Panc1 (cell line): ENCODE results near the gene DOK5. TPM values are rescaled to one million over a fixed set of nuclear protein-coding genes. Genes with fewer than 3 reads are reported as not detected.

Experiments used
- ATAC-seq: fragments of 200-7000 bp; cut with Tn5 transposase; 2 replicates; pipeline ENCODE4 v1.9.1; 2020; ENCODE audit warnings: mild to moderate bottlenecking, moderate library complexity
- BruUV-seq: library from RNA; stranded (reverse); fragments of 400-500 nt; replicated peaks from 2 replicates; lab custom pipeline; 2021; lab: Mats Ljungman, UMichigan
- CTCF ChIA-PET: fragments of 300-600 bp; sonication (Branson Sonifier 250); formaldehyde crosslinking; loops from one replicate; lab custom pipeline; 2022; ENCODE audit warnings: antibody characterized with exemption; lab: Charles Lee
- POLR2A ChIA-PET: fragments of 300-600 bp; sonication (Branson Sonifier 250); formaldehyde crosslinking; loops from one replicate; lab custom pipeline; 2022; ENCODE audit warnings: antibody characterized with exemption; lab: Charles Lee
- DNase-seq: peaks from one replicate; pipeline ENCODE4 v3.0.0-alpha.2; 2010; ENCODE audit warnings: low read depth, low spot score
- H3K27ac ChIP-seq: 2 replicates; pipeline ENCODE4 v1.5.1; 2011; ENCODE audit warnings: mild to moderate bottlenecking, low read length, inconsistent platforms
- H3K27me3 ChIP-seq: fragments of 200-500 bp; sonication (Bioruptor generic); 2 replicates; pipeline ENCODE4 v1.6.0; 2014; ENCODE audit warnings: low read length, inconsistent platforms; ENCODE audit not compliant: control insufficient read depth, insufficient read depth
- H3K36me3 ChIP-seq: fragments of 200-500 bp; sonication (Bioruptor generic); 2 replicates; pipeline ENCODE4 v1.5.1; 2014; ENCODE audit warnings: inconsistent platforms, mild to moderate bottlenecking, low read length, moderate library complexity; ENCODE audit not compliant: control insufficient read depth, insufficient read depth
- H3K4me1 ChIP-seq: 2 replicates; pipeline ENCODE4 v1.5.1; 2011; ENCODE audit warnings: inconsistent platforms, mild to moderate bottlenecking, low read length, moderate library complexity; ENCODE audit not compliant: control insufficient read depth, insufficient read depth
- H3K4me3 ChIP-seq, 2 experiments: 2 replicates each; pipeline ENCODE4 v1.5.1; 2011 to 2012; ENCODE audit warnings: low read depth in 2 of 2, low read length in 2 of 2, mild to moderate bottlenecking in 2 of 2, inconsistent platforms in 1 of 2, moderate library complexity in 1 of 2
- H3K9me3 ChIP-seq: fragments of 200-500 bp; sonication (Bioruptor generic); 2 replicates; pipeline ENCODE4 v1.5.1; 2014; ENCODE audit warnings: low read depth, mild to moderate bottlenecking, inconsistent platforms, low read length, moderate library complexity; ENCODE audit not compliant: control insufficient read depth, insufficient read depth
- CTCF ChIP-seq: fragments of 450-650 bp; IDR thresholded peaks from 2 replicates; pipeline ENCODE4 v1.5.1; 2017; ENCODE audit warnings: mild to moderate bottlenecking
- POLR2AphosphoS5 ChIP-seq: IDR thresholded peaks from 2 replicates; pipeline ENCODE4 v1.6.1; 2012; ENCODE audit warnings: mild to moderate bottlenecking, low read depth, low read length, moderate library complexity
- SIN3A ChIP-seq: IDR thresholded peaks from 2 replicates; pipeline ENCODE4 v1.6.1; 2012; ENCODE audit warnings: low read depth, mild to moderate bottlenecking, low read length, moderate library complexity, borderline replicate concordance; ENCODE audit not compliant: insufficient read depth
- TCF7L2 ChIP-seq: IDR thresholded peaks from 2 replicates; pipeline ENCODE4 v1.6.1; 2011; ENCODE audit warnings: mild to moderate bottlenecking, low read depth, low read length, inconsistent platforms
- in situ Hi-C: cut with HindIII; loops from 2 replicates; pipeline ENCODE4 v1.10.0; 2016; ENCODE audit warnings: low sequenced_read_pairs, low pct_unique_long_range_greater_than_20kb
- intact Hi-C: fragments of 100-400 bp; cut with micrococcal nuclease; formaldehyde crosslinking; loops from one replicate; pipeline ENCODE4 v1.10.0; 2022; ENCODE audit not compliant: unreplicated experiment
- total RNA-seq: library from RNA; stranded (reverse); gene quantifications from one replicate; pipeline ENCODE4 v1.2.1, GENCODE V29; 2021; ENCODE audit not compliant: unreplicated experiment
- TF ChIP-seq, protein P1 (sequence below), 2 experiments: IDR thresholded peaks; 2 replicates each; pipeline ENCODE4 v1.6.1; 2011 to 2012; ENCODE audit warnings: low read depth in 2 of 2, control low read depth in 1 of 2, low read length in 1 of 2, mild to moderate bottlenecking in 1 of 2, moderate library complexity in 1 of 2; ENCODE audit not compliant: insufficient read depth in 1 of 2

The DOK5 gene
- total RNA-seq, 1 experiment from 2014 or later: 0.18 TPM

- no peaks in the 10 kb centered on the region for H3K9me3 ChIP-seq
- no TSS peak for BruUV-seq
- ATAC-seq (no peak), DNase-seq (no peak)
- no peak for TF ChIP-seq CTCF
- TF ChIP-seq POLR2AphosphoS5: no peak
- no peak for TF ChIP-seq TCF7L2
- TF ChIP-seq, protein P1, sequence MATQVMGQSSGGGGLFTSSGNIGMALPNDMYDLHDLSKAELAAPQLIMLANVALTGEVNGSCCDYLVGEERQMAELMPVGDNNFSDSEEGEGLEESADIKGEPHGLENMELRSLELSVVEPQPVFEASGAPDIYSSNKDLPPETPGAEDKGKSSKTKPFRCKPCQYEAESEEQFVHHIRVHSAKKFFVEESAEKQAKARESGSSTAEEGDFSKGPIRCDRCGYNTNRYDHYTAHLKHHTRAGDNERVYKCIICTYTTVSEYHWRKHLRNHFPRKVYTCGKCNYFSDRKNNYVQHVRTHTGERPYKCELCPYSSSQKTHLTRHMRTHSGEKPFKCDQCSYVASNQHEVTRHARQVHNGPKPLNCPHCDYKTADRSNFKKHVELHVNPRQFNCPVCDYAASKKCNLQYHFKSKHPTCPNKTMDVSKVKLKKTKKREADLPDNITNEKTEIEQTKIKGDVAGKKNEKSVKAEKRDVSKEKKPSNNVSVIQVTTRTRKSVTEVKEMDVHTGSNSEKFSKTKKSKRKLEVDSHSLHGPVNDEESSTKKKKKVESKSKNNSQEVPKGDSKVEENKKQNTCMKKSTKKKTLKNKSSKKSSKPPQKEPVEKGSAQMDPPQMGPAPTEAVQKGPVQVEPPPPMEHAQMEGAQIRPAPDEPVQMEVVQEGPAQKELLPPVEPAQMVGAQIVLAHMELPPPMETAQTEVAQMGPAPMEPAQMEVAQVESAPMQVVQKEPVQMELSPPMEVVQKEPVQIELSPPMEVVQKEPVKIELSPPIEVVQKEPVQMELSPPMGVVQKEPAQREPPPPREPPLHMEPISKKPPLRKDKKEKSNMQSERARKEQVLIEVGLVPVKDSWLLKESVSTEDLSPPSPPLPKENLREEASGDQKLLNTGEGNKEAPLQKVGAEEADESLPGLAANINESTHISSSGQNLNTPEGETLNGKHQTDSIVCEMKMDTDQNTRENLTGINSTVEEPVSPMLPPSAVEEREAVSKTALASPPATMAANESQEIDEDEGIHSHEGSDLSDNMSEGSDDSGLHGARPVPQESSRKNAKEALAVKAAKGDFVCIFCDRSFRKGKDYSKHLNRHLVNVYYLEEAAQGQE (IDR thresholded peaks at IDR 0.05; ENCODE audit: insufficient read depth in 1 of 2, low read depth in 2 of 2, low read length in 1 of 2): no peak
- no peak for TF ChIP-seq SIN3A
- H3K4me1 ChIP-seq: no peaks in the 10 kb centered on the region
- ChIA-PET CTCF (no interaction called here), POLR2A (no interaction called here)
- in situ Hi-C loops (no loop called here), intact Hi-C loops (no loop called here)
- no peaks in the 10 kb centered on the region for H3K36me3 ChIP-seq
- no peak overlapping the region for H3K27ac ChIP-seq
- no peak overlapping the region for H3K4me3 ChIP-seq
- no peaks in the 10 kb centered on the region for H3K27me3 ChIP-seq
Measured at GRCh38 chr20:54539521-54540046, 64.2 kb downstream of the DOK5 start.

DNA sequence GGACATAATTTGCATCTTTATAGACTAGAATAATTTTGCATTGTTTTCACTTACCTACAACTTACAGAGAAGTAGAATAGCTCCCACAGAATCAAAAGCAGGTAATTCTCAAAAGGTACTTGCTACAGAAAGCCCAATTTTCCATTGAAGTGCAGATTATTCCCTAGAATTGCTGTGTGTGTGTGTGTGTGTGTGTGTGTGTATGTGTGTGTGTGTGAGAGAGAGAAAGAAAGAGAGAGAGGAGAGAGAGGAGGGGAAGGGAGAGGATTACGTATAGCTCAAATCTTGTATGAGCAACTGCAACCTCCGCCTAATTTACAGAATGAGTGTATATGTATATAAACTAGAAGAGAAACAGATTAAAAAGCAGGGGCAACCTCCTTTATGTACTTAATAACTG, 68.0 kb downstream of the DOK5 start:
- no peaks in the 10 kb centered on the region for H3K36me3 ChIP-seq
- no peak for DNase-seq
- no peak overlapping the region for H3K27ac ChIP-seq
- ATAC-seq: no peak
- TF ChIP-seq, protein P1 (IDR thresholded peaks at IDR 0.05; ENCODE audit: insufficient read depth in 1 of 2, low read depth in 2 of 2, low read length in 1 of 2): no peak
- TF ChIP-seq POLR2AphosphoS5 (no peak), CTCF (no peak), TCF7L2 (no peak), SIN3A (no peak)
- intact Hi-C loops (no loop called here), in situ Hi-C loops (no loop called here)
- BruUV-seq: no TSS peak
- no peak overlapping the region for H3K4me3 ChIP-seq
- ChIA-PET POLR2A (no interaction called here), CTCF (no interaction called here)
- no peaks in the 10 kb centered on the region for H3K9me3 ChIP-seq
- H3K4me1 ChIP-seq: no peaks in the 10 kb centered on the region
- H3K27me3 ChIP-seq: no peaks in the 10 kb centered on the region
